Liver (tissue), 3 donors: ENCODE results near the gene IGFL1.

ENCODE experiments used
- ATF3 ChIP-seq: IDR thresholded peaks from 2 replicates; pipeline ENCODE4 v1.6.1; 2016; ENCODE audit warnings: antibody characterized with exemption
- CTCF ChIP-seq: fragments of 150-350 bp; IDR thresholded peaks from 2 replicates; pipeline ENCODE4 v1.5.1; 2017; ENCODE audit warnings: improper control_type of control experiment, low read depth, low read length; ENCODE audit not compliant: missing input control
- donor health status: healthy.
- donor health status: healthy.

GRCh38 chr19:46202426-46202825 is 27.1 kb upstream of the IGFL1 start:
- TF ChIP-seq CTCF = no peak
- no peak for TF ChIP-seq ATF3
